Mesendoderm (in vitro differentiated cells): Measurements from ENCODE around the gene DNAJC13.

Experiments used
- DNase-seq: peaks from one replicate; pipeline ENCODE4 v3.0.0; 2013
- H2AK5ac ChIP-seq: 2 replicates; pipeline ENCODE4 v1.6.1; 2013; ENCODE audit warnings: low read length, inconsistent platforms
- H2BK120ac ChIP-seq: 2 replicates; pipeline ENCODE4 v1.6.1; 2013; ENCODE audit warnings: low read depth, mild to moderate bottlenecking, low read length, moderate library complexity, mixed read lengths
- H2BK15ac ChIP-seq: replicated peaks from 2 replicates; pipeline ENCODE4 v1.6.1; 2013; ENCODE audit warnings: low read depth, mild to moderate bottlenecking, moderate library complexity
- H2BK5ac ChIP-seq: 2 replicates; pipeline ENCODE4 v1.6.1; 2013; ENCODE audit warnings: low read length, inconsistent platforms
- H3K18ac ChIP-seq: 2 replicates; pipeline ENCODE4 v1.6.1; 2013; ENCODE audit warnings: mild to moderate bottlenecking, low read length, mixed read lengths
- H3K23ac ChIP-seq: one replicate; pipeline ENCODE4 v1.6.1; 2013; ENCODE audit warnings: low read length
- H3K27ac ChIP-seq: 2 replicates; pipeline ENCODE4 v1.5.1; 2013; ENCODE audit warnings: low read depth, mild to moderate bottlenecking, inconsistent platforms, low read length, moderate library complexity
- H3K27me3 ChIP-seq: 2 replicates; pipeline ENCODE4 v1.6.1; 2013; ENCODE audit warnings: low read length, control low read depth, mild to moderate bottlenecking, inconsistent platforms; ENCODE audit not compliant: insufficient read depth, poor library complexity
- H3K36me3 ChIP-seq: 2 replicates; pipeline ENCODE4 v1.6.1; 2013; ENCODE audit warnings: low read length, inconsistent platforms; ENCODE audit not compliant: control insufficient read depth, insufficient read depth
- H3K4ac ChIP-seq: one replicate; pipeline ENCODE4 v1.6.1; 2013; ENCODE audit warnings: low read depth, mild to moderate bottlenecking, low read length, moderate library complexity
- H3K4me1 ChIP-seq: 2 replicates; pipeline ENCODE4 v1.6.1; 2013; ENCODE audit warnings: low read depth, low read length, inconsistent platforms; ENCODE audit not compliant: control insufficient read depth
- H3K4me2 ChIP-seq: 2 replicates; pipeline ENCODE4 v1.6.1; 2013; ENCODE audit warnings: low read length
- H3K4me3 ChIP-seq: 2 replicates; pipeline ENCODE4 v1.5.1; 2013; ENCODE audit warnings: mild to moderate bottlenecking, low read length
- H3K56ac ChIP-seq: one replicate; pipeline ENCODE4 v1.6.1; 2013; ENCODE audit warnings: low read length
- H3K79me1 ChIP-seq: 2 replicates; pipeline ENCODE4 v1.6.1; 2013; ENCODE audit warnings: low read length, inconsistent platforms
- H3K79me2 ChIP-seq: 2 replicates; pipeline ENCODE4 v1.6.1; 2013; ENCODE audit warnings: mild to moderate bottlenecking, low read length; ENCODE audit not compliant: control insufficient read depth, insufficient read depth
- H3K9ac ChIP-seq: 2 replicates; pipeline ENCODE4 v1.6.1; 2013; ENCODE audit warnings: low read length, inconsistent platforms
- H4K5ac ChIP-seq: one replicate; pipeline ENCODE4 v1.6.1; 2013; ENCODE audit warnings: low read length
- H4K8ac ChIP-seq: one replicate; pipeline ENCODE4 v1.6.1; 2013; ENCODE audit warnings: low read depth, mild to moderate bottlenecking, control low read depth, low read length, moderate library complexity
- WGBS: extraction: QIAGEN DNeasy Blood & Tissue Kit; methylation state at CpG from one replicate; pipeline ENCODE4 v1.1.7; 2013; ENCODE audit warnings: low lambda C conversion rate, missing lambda C conversion rate; ENCODE audit not compliant: insufficient coverage; ENCODE audit errors: extremely low coverage; 5-methylcytosine and 5-hydroxymethylcytosine counted together

Gene DNAJC13

GRCh38 chr3:132401255-132401654 is 16.0 kb upstream of the DNAJC13 start:
- no peak for DNase-seq
- H3K27ac ChIP-seq: no peak overlapping the region
- no peaks in the 10 kb centered on the region for H3K27me3 ChIP-seq
- no peak overlapping the region for H3K18ac ChIP-seq
- H2BK15ac ChIP-seq: no peak overlapping the region
- no peak overlapping the region for H3K4ac ChIP-seq
- H2BK5ac ChIP-seq: no peak overlapping the region
- H3K36me3 ChIP-seq: no peaks in the 10 kb centered on the region
- WGBS: no CpG with 5 or more reads among the region's 13 CpGs
- no peaks in the 10 kb centered on the region for H3K79me1 ChIP-seq
- H3K4me1 ChIP-seq: no peaks in the 10 kb centered on the region
- H3K79me2 ChIP-seq: no peaks in the 10 kb centered on the region
- H4K5ac ChIP-seq: no peak overlapping the region
- no peak overlapping the region for H2AK5ac ChIP-seq
- H3K56ac ChIP-seq: no peak overlapping the region
- H2BK120ac ChIP-seq: no peak overlapping the region
- H4K8ac ChIP-seq: no peak overlapping the region
- H3K9ac ChIP-seq: no peak overlapping the region
- H3K23ac ChIP-seq: no peak overlapping the region
- H3K4me2 ChIP-seq: no peak overlapping the region
- no peak overlapping the region for H3K4me3 ChIP-seq

GRCh38 chr3:132404276-132404675 is 13.0 kb upstream of the DNAJC13 start:
- Histone ChIP-seq H3K27me3 (no peaks in the 10 kb centered on the region), H3K18ac (no peak overlapping the region), H3K4me1 (no peaks in the 10 kb centered on the region), H3K79me2 (no peaks in the 10 kb centered on the region), H4K5ac (no peak overlapping the region), H3K23ac (no peak overlapping the region), H3K27ac (no peak overlapping the region), H3K4me2 (no peak overlapping the region), H3K36me3 (no peaks in the 10 kb centered on the region), H2BK120ac (no peak overlapping the region), H3K9ac (no peak overlapping the region), H3K56ac (no peak overlapping the region), H2BK15ac (no peak overlapping the region), H4K8ac (no peak overlapping the region), H3K4ac (no peak overlapping the region), H2AK5ac (no peak overlapping the region), H2BK5ac (no peak overlapping the region), H3K79me1 (no peaks in the 10 kb centered on the region), H3K4me3 (no peak overlapping the region)
- WGBS: no CpG with 5 or more reads among the region's 3 CpGs
- no peak for DNase-seq

GRCh38 chr3:132405188-132405587 is 12.1 kb upstream of the DNAJC13 start:
- no peak overlapping the region for H3K18ac ChIP-seq
- H3K4me2 ChIP-seq: no peak overlapping the region
- no peak overlapping the region for H3K23ac ChIP-seq
- H2AK5ac ChIP-seq: no peak overlapping the region
- no peak overlapping the region for H4K8ac ChIP-seq
- H2BK120ac ChIP-seq: no peak overlapping the region
- no peak overlapping the region for H3K4me3 ChIP-seq
- no peak overlapping the region for H3K9ac ChIP-seq
- no peak overlapping the region for H3K27ac ChIP-seq
- H3K27me3 ChIP-seq: no peaks in the 10 kb centered on the region
- no peak overlapping the region for H2BK5ac ChIP-seq
- H3K56ac ChIP-seq: no peak overlapping the region
- no peaks in the 10 kb centered on the region for H3K36me3 ChIP-seq
- WGBS: no CpG with 5 or more reads among the region's 1 CpG
- H2BK15ac ChIP-seq: no peak overlapping the region
- no peak for DNase-seq
- H4K5ac ChIP-seq: no peak overlapping the region
- no peaks in the 10 kb centered on the region for H3K79me2 ChIP-seq
- H3K4me1 ChIP-seq: no peaks in the 10 kb centered on the region
- no peak overlapping the region for H3K4ac ChIP-seq
- H3K79me1 ChIP-seq: no peaks in the 10 kb centered on the region

GRCh38 chr3:132405609-132406299 is 11.5 kb upstream of the DNAJC13 start:
- no CpG with 5 or more reads among the region's 4 CpGs for WGBS
- Histone ChIP-seq H3K4me2 (no peak overlapping the region), H3K4ac (no peak overlapping the region)

GRCh38 chr3:132406587-132406986 is 10.7 kb upstream of the DNAJC13 start:
- H2BK5ac ChIP-seq: no peak overlapping the region
- no peaks in the 10 kb centered on the region for H3K79me2 ChIP-seq
- H2BK120ac ChIP-seq: no peak overlapping the region
- H3K4me2 ChIP-seq: no peak overlapping the region
- DNase-seq: no peak
- H3K27me3 ChIP-seq: no peaks in the 10 kb centered on the region
- H3K27ac ChIP-seq: no peak overlapping the region
- H2BK15ac ChIP-seq: no peak overlapping the region
- H4K8ac ChIP-seq: no peak overlapping the region
- H3K79me1 ChIP-seq: no peaks in the 10 kb centered on the region
- H3K18ac ChIP-seq: no peak overlapping the region
- H3K23ac ChIP-seq: no peak overlapping the region
- H4K5ac ChIP-seq: no peak overlapping the region
- H3K4me3 ChIP-seq: no peak overlapping the region
- H3K9ac ChIP-seq: no peak overlapping the region
- H3K4ac ChIP-seq: no peak overlapping the region
- H2AK5ac ChIP-seq: no peak overlapping the region
- no peaks in the 10 kb centered on the region for H3K4me1 ChIP-seq
- 100% methylated on average over 2 of the region's 2 CpGs for WGBS
- no peak overlapping the region for H3K56ac ChIP-seq
- H3K36me3 ChIP-seq: no peaks in the 10 kb centered on the region

More at GRCh38 chr3:132405609-132406299, 11.5 kb upstream of the DNAJC13 start:
- Histone ChIP-seq H2BK120ac (no peak overlapping the region), H3K18ac (no peak overlapping the region), H3K9ac (no peak overlapping the region), H3K79me1 (no peaks in the 10 kb centered on the region), H2BK5ac (no peak overlapping the region), H3K27me3 (no peaks in the 10 kb centered on the region), H3K36me3 (no peaks in the 10 kb centered on the region), H3K4me3 (no peak overlapping the region), H2AK5ac (no peak overlapping the region), H3K56ac (no peak overlapping the region), H4K8ac (no peak overlapping the region), H4K5ac (no peak overlapping the region), H3K27ac (no peak overlapping the region), H2BK15ac (no peak overlapping the region), H3K79me2 (no peaks in the 10 kb centered on the region), H3K4me1 (no peaks in the 10 kb centered on the region), H3K23ac (no peak overlapping the region)
- DNase-seq: no peak

GRCh38 chr3:132407025-132407424 is 10.3 kb upstream of the DNAJC13 start:
- Histone ChIP-seq H3K4me1 (no peaks in the 10 kb centered on the region), H3K36me3 (no peaks in the 10 kb centered on the region), H3K18ac (no peak overlapping the region), H2BK5ac (no peak overlapping the region), H3K79me1 (no peaks in the 10 kb centered on the region), H2AK5ac (no peak overlapping the region), H3K4me2 (no peak overlapping the region), H3K56ac (no peak overlapping the region), H3K27me3 (no peaks in the 10 kb centered on the region), H2BK120ac (no peak overlapping the region), H3K4me3 (no peak overlapping the region), H2BK15ac (no peak overlapping the region), H3K23ac (no peak overlapping the region), H3K79me2 (no peaks in the 10 kb centered on the region), H3K27ac (no peak overlapping the region), H3K9ac (no peak overlapping the region), H4K5ac (no peak overlapping the region), H3K4ac (no peak overlapping the region), H4K8ac (no peak overlapping the region)
- WGBS: no CpG with 5 or more reads among the region's 2 CpGs
- no peak for DNase-seq
